H9 (cell line): ENCODE results near the gene KCNJ14. TPM values are rescaled to one million over a fixed set of nuclear protein-coding genes. Genes with fewer than 3 reads are reported as not detected.

Source experiments
- DNase-seq: peaks from one replicate; pipeline ENCODE4 v3.0.0-alpha.2; 2017
- H2AFZ ChIP-seq: one replicate; pipeline ENCODE4 v1.6.1; 2013; ENCODE audit warnings: mild to moderate bottlenecking, low read length, control low read depth, moderate library complexity
- H2AK5ac ChIP-seq: 2 replicates; pipeline ENCODE4 v1.6.1; 2013; ENCODE audit warnings: low read length, control low read depth, mixed read lengths; ENCODE audit not compliant: insufficient read length
- H2BK120ac ChIP-seq: one replicate; pipeline ENCODE4 v1.6.1; 2013; ENCODE audit warnings: low read depth, mild to moderate bottlenecking, low read length, control low read depth, inconsistent platforms; ENCODE audit not compliant: poor library complexity, severe bottlenecking
- H2BK12ac ChIP-seq: 2 replicates; pipeline ENCODE4 v1.6.1; 2013; ENCODE audit warnings: low read length, control low read depth, mixed read lengths, low read depth; ENCODE audit not compliant: insufficient read length
- H2BK15ac ChIP-seq: 2 replicates; pipeline ENCODE4 v1.6.1; 2013; ENCODE audit warnings: low read depth, low read length, control low read depth
- H2BK20ac ChIP-seq: one replicate; pipeline ENCODE4 v1.6.1; 2013; ENCODE audit warnings: low read depth, mild to moderate bottlenecking, low read length, control low read depth, inconsistent platforms; ENCODE audit not compliant: poor library complexity, severe bottlenecking
- H2BK5ac ChIP-seq: 2 replicates; pipeline ENCODE4 v1.6.1; 2013; ENCODE audit warnings: low read length, control low read depth, mixed read lengths; ENCODE audit not compliant: insufficient read length
- H3K14ac ChIP-seq: 2 replicates; pipeline ENCODE4 v1.6.1; 2013; ENCODE audit warnings: low read length, control low read depth; ENCODE audit not compliant: insufficient read depth
- H3K18ac ChIP-seq: 2 replicates; pipeline ENCODE4 v1.6.1; 2013; ENCODE audit warnings: low read depth, mild to moderate bottlenecking, mixed read lengths, low read length, control low read depth; ENCODE audit not compliant: insufficient read length
- H3K23ac ChIP-seq: 2 replicates; pipeline ENCODE4 v1.6.1; 2013; ENCODE audit warnings: low read length, control low read depth, mixed read lengths, low read depth; ENCODE audit not compliant: insufficient read length
- H3K23me2 ChIP-seq: 2 replicates; pipeline ENCODE4 v1.6.1; 2013; ENCODE audit warnings: low read depth, mild to moderate bottlenecking, mixed read lengths, low read length, control low read depth; ENCODE audit not compliant: insufficient read length, poor library complexity, severe bottlenecking
- H3K27ac ChIP-seq: 2 replicates; pipeline ENCODE4 v1.5.1; 2013; ENCODE audit warnings: low read length, control low read depth, mixed read lengths, low read depth; ENCODE audit not compliant: insufficient read length
- H3K27me3 ChIP-seq: 2 replicates; pipeline ENCODE4 v1.6.1; 2013; ENCODE audit warnings: low read length, control low read depth, inconsistent platforms; ENCODE audit not compliant: insufficient read depth
- H3K4ac ChIP-seq: 2 replicates; pipeline ENCODE4 v1.6.1; 2013; ENCODE audit warnings: low read depth, mild to moderate bottlenecking, control low read depth, inconsistent platforms, low read length, moderate library complexity
- H3K4me1 ChIP-seq: 2 replicates; pipeline ENCODE4 v1.6.1; 2013; ENCODE audit warnings: low read length, control low read depth, inconsistent platforms; ENCODE audit not compliant: insufficient read depth
- H3K4me2 ChIP-seq: 2 replicates; pipeline ENCODE4 v1.6.1; 2013; ENCODE audit warnings: low read length, control low read depth, mixed read lengths; ENCODE audit not compliant: insufficient read length, insufficient read depth
- H3K56ac ChIP-seq: 2 replicates; pipeline ENCODE4 v1.6.1; 2013; ENCODE audit warnings: low read depth, mild to moderate bottlenecking, mixed read lengths, low read length, control low read depth; ENCODE audit not compliant: insufficient read length
- H3K79me1 ChIP-seq: 2 replicates; pipeline ENCODE4 v1.6.1; 2013; ENCODE audit warnings: low read depth, mild to moderate bottlenecking, moderate library complexity, low read length, control low read depth, inconsistent platforms; ENCODE audit not compliant: insufficient read depth, poor library complexity, severe bottlenecking
- H3K79me2 ChIP-seq: 2 replicates; pipeline ENCODE4 v1.6.1; 2013; ENCODE audit warnings: low read length, control low read depth, inconsistent platforms; ENCODE audit not compliant: insufficient read depth
- H3K9ac ChIP-seq: 2 replicates; pipeline ENCODE4 v1.6.1; 2013; ENCODE audit warnings: low read length, control low read depth, mixed read lengths; ENCODE audit not compliant: insufficient read length; ENCODE audit errors: extremely low read depth
- H3K9me3 ChIP-seq: one replicate; pipeline ENCODE4 v1.6.1; 2013; ENCODE audit warnings: low read depth, low read length, inconsistent platforms; ENCODE audit not compliant: control insufficient read depth
- H3T11ph ChIP-seq: one replicate; pipeline ENCODE4 v1.6.1; 2013; ENCODE audit warnings: mild to moderate bottlenecking, low read length, control low read depth, inconsistent platforms
- H4K20me1 ChIP-seq: one replicate; pipeline ENCODE4 v1.6.1; 2013; ENCODE audit not compliant: control insufficient read depth, insufficient read length, insufficient read depth
- H4K5ac ChIP-seq: 2 replicates; pipeline ENCODE4 v1.6.1; 2013; ENCODE audit warnings: low read depth, mild to moderate bottlenecking, mixed read lengths, low read length, control low read depth; ENCODE audit not compliant: insufficient read length
- H4K8ac ChIP-seq: replicated peaks from 2 replicates; pipeline ENCODE4 v1.6.1; 2013; ENCODE audit warnings: low read length, control low read depth, mixed read lengths, low read depth; ENCODE audit not compliant: insufficient read length
- H4K91ac ChIP-seq: 2 replicates; pipeline ENCODE4 v1.6.1; 2013; ENCODE audit warnings: low read depth, mild to moderate bottlenecking, moderate library complexity, mixed read lengths, low read length, control low read depth; ENCODE audit not compliant: insufficient read length
- H3K27ac Mint-ChIP-seq, 3 experiments: 2 replicates in 2 of 3; 3 replicates in 1 of 3; pipeline ENCODE4 v1.8.0; 2020 to 2021; ENCODE audit warnings: mixed read lengths in 3 of 3, mild to moderate bottlenecking in 1 of 3, moderate library complexity in 1 of 3
- H3K27me3 Mint-ChIP-seq: 2 replicates; pipeline ENCODE4 v1.8.0; 2021; ENCODE audit warnings: low read depth, mild to moderate bottlenecking, moderate library complexity, mixed read lengths
- H3K36me3 Mint-ChIP-seq, 3 experiments: 2 replicates in 2 of 3; 3 replicates in 1 of 3; pipeline ENCODE4 v1.8.0; 2020 to 2021; ENCODE audit warnings: low read depth in 3 of 3, mixed read lengths in 3 of 3; ENCODE audit not compliant: insufficient read depth in 1 of 3
- H3K4me1 Mint-ChIP-seq, 2 experiments: 2 replicates each; pipeline ENCODE4 v1.8.0; 2020; ENCODE audit warnings: mixed read lengths in 2 of 2
- H3K4me3 Mint-ChIP-seq, 2 experiments: 2 replicates in 1 of 2; 3 replicates in 1 of 2; pipeline ENCODE4 v1.8.0; 2020 to 2021; ENCODE audit warnings: mild to moderate bottlenecking in 2 of 2, mixed read lengths in 2 of 2, moderate library complexity in 1 of 2
- H3K9me3 Mint-ChIP-seq, 2 experiments: 2 replicates in 1 of 2; 3 replicates in 1 of 2; pipeline ENCODE4 v1.8.0; 2020; ENCODE audit warnings: mild to moderate bottlenecking in 2 of 2, mixed read lengths in 2 of 2, moderate library complexity in 1 of 2
- WGBS: extraction: QIAGEN DNeasy Blood & Tissue Kit; methylation state at CpG from one replicate; pipeline ENCODE4 v1.1.7; 2013; ENCODE audit warnings: missing lambda C conversion rate, low lambda C conversion rate, mixed read lengths; ENCODE audit not compliant: insufficient read length; ENCODE audit errors: extremely low coverage; 5-methylcytosine and 5-hydroxymethylcytosine counted together
- total RNA-seq: library from RNA; stranded (reverse); gene quantifications from 2 replicates; pipeline ENCODE4 v1.2.1, GENCODE V29; 2021
- TF ChIP-seq, protein P1 (sequence below): fragments of 200-600 bp; sonication (generic); conservative IDR thresholded peaks from 3 replicates; pipeline ENCODE4 v1.8.0; 2021; ENCODE audit warnings: antibody characterized with exemption, mild to moderate bottlenecking

Gene KCNJ14
- total RNA-seq, 1 experiment from 2014 or later = 1.2 TPM

DNA sequence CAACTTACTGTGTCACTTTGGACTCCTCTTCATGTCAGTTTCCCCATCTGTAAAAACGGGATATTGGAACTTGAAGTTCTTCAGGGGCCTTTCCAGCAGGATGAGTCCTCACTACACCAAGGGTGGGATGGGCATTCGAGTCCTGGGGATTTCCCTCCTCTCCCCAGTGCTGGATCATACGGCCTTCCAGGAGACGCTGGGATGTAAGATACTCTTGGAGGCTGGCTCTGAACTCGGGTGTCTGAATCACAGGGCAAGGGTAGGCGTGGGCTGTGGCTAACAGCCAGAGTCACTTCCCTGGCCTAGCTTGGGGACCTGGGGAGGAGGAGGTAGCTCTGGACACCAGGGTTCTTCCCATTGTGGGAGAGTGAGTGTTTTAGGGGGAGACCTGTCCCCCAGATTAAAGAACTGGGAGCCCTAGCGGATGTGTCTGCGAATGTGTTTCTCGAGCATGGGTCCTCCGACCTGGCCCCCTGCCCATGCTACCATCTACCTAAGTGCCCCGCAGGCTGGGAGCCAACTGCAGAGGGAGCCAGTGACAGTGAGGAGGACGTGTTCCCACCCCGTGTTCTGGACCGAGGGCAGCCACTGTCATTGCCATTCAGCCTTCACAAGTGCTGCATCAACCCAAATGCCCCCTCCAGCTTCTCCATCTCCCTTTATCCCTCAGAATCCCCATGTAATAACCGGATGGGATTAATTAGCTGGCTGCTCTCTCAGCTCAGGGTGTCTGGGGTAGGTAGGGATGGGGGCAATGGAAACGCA lies 11.4 kb downstream of the KCNJ14 start:
- TF ChIP-seq, protein P1, sequence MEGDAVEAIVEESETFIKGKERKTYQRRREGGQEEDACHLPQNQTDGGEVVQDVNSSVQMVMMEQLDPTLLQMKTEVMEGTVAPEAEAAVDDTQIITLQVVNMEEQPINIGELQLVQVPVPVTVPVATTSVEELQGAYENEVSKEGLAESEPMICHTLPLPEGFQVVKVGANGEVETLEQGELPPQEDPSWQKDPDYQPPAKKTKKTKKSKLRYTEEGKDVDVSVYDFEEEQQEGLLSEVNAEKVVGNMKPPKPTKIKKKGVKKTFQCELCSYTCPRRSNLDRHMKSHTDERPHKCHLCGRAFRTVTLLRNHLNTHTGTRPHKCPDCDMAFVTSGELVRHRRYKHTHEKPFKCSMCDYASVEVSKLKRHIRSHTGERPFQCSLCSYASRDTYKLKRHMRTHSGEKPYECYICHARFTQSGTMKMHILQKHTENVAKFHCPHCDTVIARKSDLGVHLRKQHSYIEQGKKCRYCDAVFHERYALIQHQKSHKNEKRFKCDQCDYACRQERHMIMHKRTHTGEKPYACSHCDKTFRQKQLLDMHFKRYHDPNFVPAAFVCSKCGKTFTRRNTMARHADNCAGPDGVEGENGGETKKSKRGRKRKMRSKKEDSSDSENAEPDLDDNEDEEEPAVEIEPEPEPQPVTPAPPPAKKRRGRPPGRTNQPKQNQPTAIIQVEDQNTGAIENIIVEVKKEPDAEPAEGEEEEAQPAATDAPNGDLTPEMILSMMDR = no peak
- DNase-seq = no peak
- no peaks in the 10 kb centered on the region for H3K4me1 ChIP-seq
- H2BK12ac ChIP-seq = no peak overlapping the region
- no peaks in the 10 kb centered on the region for H4K20me1 ChIP-seq
- no peak overlapping the region for H3K56ac ChIP-seq
- Mint-ChIP-seq H3K27ac (no peak overlapping the region), H3K27me3 (peaks cover 5% of the 10 kb centered on the region), H3K9me3 (no peaks in the 10 kb centered on the region; a peak in 3 of 5 replicates), H3K4me1 (peaks cover 8 to 18% of the 10 kb centered on the region in 2 experiments), H3K4me3 (no peak overlapping the region; a peak in 1 of 5 replicates), H3K36me3 (peaks cover 14 to 26% (median 23%) of the 10 kb centered on the region in 3 experiments)
- H3K4ac ChIP-seq = no peak overlapping the region
- no peak overlapping the region for H3K27ac ChIP-seq
- no peak overlapping the region for H3K23ac ChIP-seq
- no peak overlapping the region for H2BK5ac ChIP-seq
- no peaks in the 10 kb centered on the region for H3K23me2 ChIP-seq
- 100% methylated on average over 1 of the region's 16 CpGs for WGBS
- H4K91ac ChIP-seq = no peak overlapping the region
- H2BK120ac ChIP-seq = no peak overlapping the region
- H4K5ac ChIP-seq = no peak overlapping the region
- H3K9me3 ChIP-seq = no peaks in the 10 kb centered on the region
- H4K8ac ChIP-seq = no peak overlapping the region
- H3K14ac ChIP-seq = no peak overlapping the region
- no peaks in the 10 kb centered on the region for H3K27me3 ChIP-seq
- H2BK15ac ChIP-seq = no peak overlapping the region
- H3K79me2 ChIP-seq = no peaks in the 10 kb centered on the region; the same call in 1 of the 2 replicates
- no peak overlapping the region for H3T11ph ChIP-seq
- H3K9ac ChIP-seq = no peak overlapping the region
- H2AFZ ChIP-seq = no peak overlapping the region
- no peak overlapping the region for H2BK20ac ChIP-seq
- peaks cover 2% of the 10 kb centered on the region for H3K79me1 ChIP-seq
- no peak overlapping the region for H3K4me2 ChIP-seq
- H3K18ac ChIP-seq = no peak overlapping the region
- H2AK5ac ChIP-seq = no peak overlapping the region
